ENCODE measurements around the gene CTSF. TPM values are rescaled to one million over a fixed set of nuclear protein-coding genes. Genes with fewer than 3 reads are reported as not detected.
"Not testable (repeated sequence)": the region's sequence is repeated elsewhere in the genome, so short reads cannot be mapped to it uniquely, and the experiment has no call there.

CTSF gene
- total RNA-seq (10 to 100 TPM; 10.5 to 13.4 TPM), total RNA-seq (11.4 to 24.7 reads per million in 2 donors)

DNA sequence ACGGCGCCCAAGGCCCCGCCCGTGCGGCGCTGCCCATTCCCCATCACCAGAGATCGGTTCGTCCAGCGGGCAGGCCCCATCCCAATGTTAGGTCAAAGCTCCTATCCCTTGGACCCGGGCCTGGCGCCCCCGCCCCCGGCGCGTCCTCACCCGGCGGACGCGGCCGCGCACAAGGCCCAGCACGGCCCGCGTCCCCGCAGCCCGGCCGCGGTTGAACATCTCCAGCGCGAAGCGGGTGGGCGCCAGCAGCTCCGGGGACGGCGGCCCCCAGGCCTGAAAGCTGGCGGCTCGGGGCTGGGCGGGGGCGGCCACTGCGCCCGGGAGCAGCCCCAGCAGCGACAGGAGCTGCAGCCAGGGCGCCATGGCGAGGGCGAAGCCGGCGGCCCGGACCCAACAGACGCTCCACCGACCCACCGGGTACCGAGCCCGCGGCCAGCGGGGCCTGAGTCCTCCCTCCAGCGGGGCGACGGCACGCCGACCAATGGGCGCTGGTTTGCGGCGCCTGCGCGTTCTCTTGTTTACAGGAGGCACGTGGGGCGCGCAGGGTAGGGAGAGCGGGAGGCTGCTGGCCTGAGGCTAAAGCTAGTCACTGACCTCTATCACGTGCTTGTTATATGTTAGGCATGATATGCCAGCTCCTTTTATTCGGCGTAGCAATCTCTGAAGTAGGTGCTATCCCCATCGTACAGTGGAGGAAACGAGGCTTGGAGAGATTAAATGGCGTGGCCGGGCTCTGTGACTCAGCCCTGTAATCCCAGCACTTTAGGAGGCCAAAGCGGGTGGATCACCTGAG is at the start of gene CTSF:
CTSF (minus strand) TSS at position 483 of the 793 bp plus-strand sequence; CDS start at position 363, 120 bp downstream.
- peak within 1 kb of the TSS; percentile 85 for H3K27ac Mint-ChIP-seq
- H3K4me1 Mint-ChIP-seq = peaks cover 6% of the 10 kb centered on the region
- peak; percentile 55 to 64 (median 64) for DNase-seq

GRCh38 chr11:66617155-66617834 is 48.9 kb upstream of the CTSF start:
- Mint-ChIP-seq H3K27ac (peak overlapping the region; percentile 97), H3K27me3 (no peaks in the 10 kb centered on the region), H3K36me3 (ENCODE audit: low read depth) (peaks cover 12% of the 10 kb centered on the region), H3K4me1 (peaks cover 51% of the 10 kb centered on the region), H3K4me3 (peak overlapping the region; percentile 98)
- DNase-seq (peak in 1 of 3 donors; percentile 22), ATAC-seq (no peak)
- no peaks in the 10 kb centered on the region for H3K9me3 ChIP-seq (ENCODE audit: control insufficient read depth, low read length, poor library complexity, severe bottlenecking)

More for the DNA sequence above, at the start of gene CTSF:
- ATAC-seq = peak; percentile 97
- Mint-ChIP-seq H3K4me3 (peak within 1 kb of the TSS; percentile 87), H3K27me3 (no peaks in the 10 kb centered on the region), H3K36me3 (ENCODE audit: low read depth) (no peaks in the 10 kb centered on the region)
- H3K9me3 ChIP-seq (ENCODE audit: control insufficient read depth, low read length, poor library complexity, severe bottlenecking) = no peaks in the 10 kb centered on the region

DNA sequence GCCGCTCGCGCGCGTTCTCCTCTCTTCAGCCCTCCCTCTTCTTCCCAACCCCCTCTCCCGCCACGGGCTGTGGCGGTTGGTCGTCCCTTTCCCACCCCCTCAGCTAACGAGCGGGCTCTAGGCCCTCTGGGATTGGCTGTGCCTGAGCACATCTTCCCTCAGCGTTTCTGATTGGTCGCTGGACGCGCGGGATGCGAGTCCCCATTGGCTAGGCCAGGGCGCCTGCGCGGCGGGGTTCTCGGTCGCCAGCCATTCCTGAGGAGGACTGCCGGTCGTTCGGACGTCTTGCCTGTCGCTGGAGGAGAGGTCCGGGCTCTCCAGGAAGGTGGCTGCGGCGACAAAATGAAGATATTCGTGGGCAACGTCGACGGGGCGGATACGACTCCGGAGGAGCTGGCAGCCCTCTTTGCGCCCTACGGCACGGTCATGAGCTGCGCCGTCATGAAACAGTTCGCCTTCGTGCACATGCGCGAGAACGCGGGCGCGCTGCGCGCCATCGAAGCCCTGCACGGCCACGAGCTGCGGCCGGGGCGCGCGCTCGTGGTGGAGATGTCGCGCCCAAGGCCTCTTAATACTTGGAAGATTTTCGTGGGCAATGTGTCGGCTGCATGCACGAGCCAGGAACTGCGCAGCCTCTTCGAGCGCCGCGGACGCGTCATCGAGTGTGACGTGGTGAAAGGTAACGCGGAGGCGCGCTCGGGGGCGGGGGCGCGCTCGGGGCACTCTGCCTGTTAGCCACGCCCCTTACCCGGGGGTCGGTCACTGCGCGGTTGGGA is 48.2 kb upstream of the CTSF start, which contains the start of gene RBM14:
RBM14 (plus strand) TSS at position 252 of the 776 bp plus-strand sequence; CDS start at position 343, 91 bp downstream.
- Mint-ChIP-seq H3K27ac (peak within 1 kb of the TSS; percentile 97), H3K4me1 (peaks cover 44% of the 10 kb centered on the region), H3K36me3 (ENCODE audit: low read depth) (peaks cover 12% of the 10 kb centered on the region), H3K27me3 (no peaks in the 10 kb centered on the region), H3K4me3 (peak within 1 kb of the TSS; percentile 98)
- peak; percentile 86 for ATAC-seq
- no peaks in the 10 kb centered on the region for H3K9me3 ChIP-seq (ENCODE audit: control insufficient read depth, low read length, poor library complexity, severe bottlenecking)
- peak; percentile 96 to 97 (median 97) for DNase-seq

DNA sequence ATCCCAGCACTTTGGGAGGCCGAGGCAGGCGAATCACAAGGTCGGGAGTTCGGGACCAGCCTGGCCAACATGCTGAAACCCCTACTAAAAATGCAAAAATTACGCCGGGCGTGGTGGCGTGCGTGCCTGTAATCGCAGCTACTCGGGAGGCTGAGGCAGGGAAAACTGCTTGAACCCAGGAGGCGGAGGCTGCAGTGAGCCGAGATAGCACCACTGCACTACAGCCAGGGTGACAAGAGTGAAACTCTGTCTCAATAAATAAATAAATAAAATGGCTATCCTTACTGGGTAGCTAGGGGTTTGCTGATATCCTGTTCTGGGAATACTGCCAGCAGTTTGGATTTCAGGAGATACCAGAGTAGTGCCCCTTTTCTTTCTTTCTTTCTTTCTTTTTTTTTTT is 45.7 kb upstream of the CTSF start:
- DNase-seq = no peak
- Mint-ChIP-seq H3K36me3 (ENCODE audit: low read depth) (peaks cover 12% of the 10 kb centered on the region), H3K27me3 (no peaks in the 10 kb centered on the region), H3K27ac (no peak overlapping the region), H3K4me3 (no peak overlapping the region), H3K4me1 (peaks cover 36% of the 10 kb centered on the region)
- no peak for ATAC-seq
- H3K9me3 ChIP-seq (ENCODE audit: control insufficient read depth, low read length, poor library complexity, severe bottlenecking) = no peaks in the 10 kb centered on the region

GRCh38 chr11:66612458-66612857 is 44.1 kb upstream of the CTSF start:
- peaks cover 7% of the 10 kb centered on the region for H3K36me3 Mint-ChIP-seq (ENCODE audit: low read depth)
- DNase-seq (no peak), ATAC-seq (no peak)
- H3K4me1 Mint-ChIP-seq = peaks cover 21% of the 10 kb centered on the region
- H3K27ac Mint-ChIP-seq = no peak overlapping the region
- H3K27me3 Mint-ChIP-seq = no peaks in the 10 kb centered on the region
- no peak overlapping the region for H3K4me3 Mint-ChIP-seq
- no peaks in the 10 kb centered on the region for H3K9me3 ChIP-seq (ENCODE audit: control insufficient read depth, low read length, poor library complexity, severe bottlenecking)

- no peaks in the 10 kb centered on the region for H3K36me3 Mint-ChIP-seq (ENCODE audit: low read depth)
- ATAC-seq = peak; percentile 39
- no peak for DNase-seq
- no peaks in the 10 kb centered on the region for H3K9me3 ChIP-seq (ENCODE audit: control insufficient read depth, low read length, poor library complexity, severe bottlenecking)
- H3K27ac Mint-ChIP-seq = peak overlapping the region; percentile 12
- H3K4me1 Mint-ChIP-seq = peaks cover 5% of the 10 kb centered on the region
- no peaks in the 10 kb centered on the region for H3K27me3 Mint-ChIP-seq
- H3K4me3 Mint-ChIP-seq = no peak overlapping the region
These were observed 41.6 kb upstream of the CTSF start for GRCh38 chr11:66609721-66610617.

- Mint-ChIP-seq H3K4me1 (peaks cover 5% of the 10 kb centered on the region), H3K36me3 (ENCODE audit: low read depth) (no peaks in the 10 kb centered on the region), H3K27me3 (no peaks in the 10 kb centered on the region), H3K27ac (peak overlapping the region; percentile 79), H3K4me3 (peak overlapping the region; percentile 25)
- no peak for ATAC-seq
- H3K9me3 ChIP-seq (ENCODE audit: control insufficient read depth, low read length, poor library complexity, severe bottlenecking) = no peaks in the 10 kb centered on the region
- DNase-seq = no peak
These were observed 38.9 kb upstream of the CTSF start for GRCh38 chr11:66607126-66607834.

- not testable (repeated sequence) for H3K9me3 ChIP-seq (ENCODE audit: control insufficient read depth, low read length, poor library complexity, severe bottlenecking); H3K4me3 Mint-ChIP-seq; H3K36me3 Mint-ChIP-seq (ENCODE audit: low read depth); H3K27ac Mint-ChIP-seq; ATAC-seq; DNase-seq; H3K4me1 Mint-ChIP-seq; H3K27me3 Mint-ChIP-seq
These were observed 38.2 kb upstream of the CTSF start for GRCh38 chr11:66606608-66607007.

- DNase-seq (no peak), ATAC-seq (no peak)
- H3K4me3 Mint-ChIP-seq = no peak overlapping the region
- no peaks in the 10 kb centered on the region for H3K9me3 ChIP-seq (ENCODE audit: control insufficient read depth, low read length, poor library complexity, severe bottlenecking)
- H3K36me3 Mint-ChIP-seq (ENCODE audit: low read depth) = no peaks in the 10 kb centered on the region
- H3K27ac Mint-ChIP-seq = no peak overlapping the region
- H3K4me1 Mint-ChIP-seq = no peaks in the 10 kb centered on the region
- H3K27me3 Mint-ChIP-seq = no peaks in the 10 kb centered on the region
These were observed 35.7 kb upstream of the CTSF start for GRCh38 chr11:66604155-66604554.

DNA sequence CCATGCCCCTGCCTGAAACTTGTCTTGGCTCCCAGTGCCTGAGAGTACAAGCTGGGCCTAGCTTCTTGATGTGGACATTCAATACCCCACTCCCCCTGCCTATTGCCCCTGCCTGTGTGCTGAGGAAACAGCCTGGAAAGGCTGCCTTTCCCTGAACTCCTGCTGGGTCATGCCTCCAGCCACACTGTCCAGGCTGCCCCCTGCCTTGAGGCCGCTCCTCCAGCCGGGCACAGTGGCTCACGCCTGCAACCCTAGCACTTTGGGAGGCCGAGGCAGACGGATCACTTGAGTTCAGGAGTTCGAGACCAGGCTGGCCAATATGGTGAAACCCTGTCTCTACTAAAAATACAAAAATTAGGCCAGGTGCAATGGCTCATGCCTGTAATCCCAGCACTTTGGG is 34.7 kb upstream of the CTSF start:
- no peak for ATAC-seq
- no peaks in the 10 kb centered on the region for H3K36me3 Mint-ChIP-seq (ENCODE audit: low read depth)
- no peak overlapping the region for H3K27ac Mint-ChIP-seq
- H3K4me3 Mint-ChIP-seq = no peak overlapping the region
- no peaks in the 10 kb centered on the region for H3K9me3 ChIP-seq (ENCODE audit: control insufficient read depth, low read length, poor library complexity, severe bottlenecking)
- H3K27me3 Mint-ChIP-seq = no peaks in the 10 kb centered on the region
- DNase-seq = no peak
- no peaks in the 10 kb centered on the region for H3K4me1 Mint-ChIP-seq

DNA sequence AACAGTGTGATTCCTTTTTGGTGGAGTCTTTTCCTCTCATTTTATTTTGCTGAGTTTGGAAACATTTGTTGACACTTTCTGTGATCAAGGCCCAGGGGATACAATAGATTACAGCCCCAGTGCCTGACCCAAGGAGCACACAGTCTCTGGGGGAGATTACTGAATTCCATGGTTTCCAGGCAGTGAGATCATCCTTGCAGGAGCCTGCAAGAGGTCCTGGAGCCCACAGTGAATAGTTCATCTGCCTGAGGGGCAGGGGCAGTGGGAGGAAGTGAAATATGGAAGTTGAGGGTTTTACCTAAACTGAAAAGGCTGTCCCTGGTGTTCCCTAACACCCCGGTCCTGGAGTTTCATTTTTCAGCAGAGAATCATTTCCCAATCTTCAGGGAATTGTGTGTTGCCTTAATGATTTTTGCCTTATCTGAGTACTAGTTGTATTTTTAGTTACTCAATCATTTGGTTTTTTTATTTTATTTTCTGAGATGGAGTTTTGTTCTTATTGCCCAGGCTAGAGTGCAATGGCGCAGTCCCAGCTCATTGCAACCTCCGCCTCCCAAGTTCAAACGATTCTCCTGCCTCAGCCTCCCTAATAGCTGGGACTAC is 32.3 kb upstream of the CTSF start:
- Mint-ChIP-seq H3K4me1 (peaks cover 3% of the 10 kb centered on the region), H3K4me3 (no peak overlapping the region), H3K27ac (no peak overlapping the region), H3K27me3 (no peaks in the 10 kb centered on the region), H3K36me3 (ENCODE audit: low read depth) (no peaks in the 10 kb centered on the region)
- no peaks in the 10 kb centered on the region for H3K9me3 ChIP-seq (ENCODE audit: control insufficient read depth, low read length, poor library complexity, severe bottlenecking)
- DNase-seq (no peak), ATAC-seq (no peak)
